Measurements from ENCODE around the gene ZNF483.

DNA sequence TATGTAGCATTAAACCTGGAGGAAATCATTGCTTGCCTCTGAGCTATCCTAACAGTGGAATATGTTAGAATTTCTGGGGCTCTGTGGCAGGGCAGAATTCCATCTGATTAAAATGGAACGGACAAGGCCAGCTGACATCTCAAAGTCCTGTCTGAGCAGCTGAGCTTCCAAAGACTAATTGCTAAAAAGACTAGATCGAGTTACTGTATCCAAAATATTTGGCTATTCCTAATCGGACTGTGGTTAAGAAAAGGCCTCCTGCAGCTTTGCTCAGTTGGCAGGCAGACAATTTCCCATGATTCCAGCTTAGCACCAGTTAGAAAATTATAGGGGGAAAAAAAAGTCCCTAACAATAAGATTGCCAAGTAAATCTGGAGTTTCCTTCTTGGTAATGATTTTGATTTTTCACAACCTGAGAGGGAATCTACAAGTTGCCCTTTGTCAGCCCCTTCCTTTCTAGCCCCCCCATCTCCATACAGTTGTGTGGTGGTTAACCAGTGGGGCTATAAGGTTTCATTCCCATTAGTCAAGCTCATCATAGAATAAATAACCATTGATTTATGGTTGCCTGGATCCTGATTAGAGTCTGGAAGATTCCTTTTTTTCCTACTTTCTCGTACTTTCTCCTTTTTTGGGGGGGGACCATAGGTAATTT is 48.1 kb downstream of the ZNF483 start:
- TF ChIP-seq, protein P1, sequence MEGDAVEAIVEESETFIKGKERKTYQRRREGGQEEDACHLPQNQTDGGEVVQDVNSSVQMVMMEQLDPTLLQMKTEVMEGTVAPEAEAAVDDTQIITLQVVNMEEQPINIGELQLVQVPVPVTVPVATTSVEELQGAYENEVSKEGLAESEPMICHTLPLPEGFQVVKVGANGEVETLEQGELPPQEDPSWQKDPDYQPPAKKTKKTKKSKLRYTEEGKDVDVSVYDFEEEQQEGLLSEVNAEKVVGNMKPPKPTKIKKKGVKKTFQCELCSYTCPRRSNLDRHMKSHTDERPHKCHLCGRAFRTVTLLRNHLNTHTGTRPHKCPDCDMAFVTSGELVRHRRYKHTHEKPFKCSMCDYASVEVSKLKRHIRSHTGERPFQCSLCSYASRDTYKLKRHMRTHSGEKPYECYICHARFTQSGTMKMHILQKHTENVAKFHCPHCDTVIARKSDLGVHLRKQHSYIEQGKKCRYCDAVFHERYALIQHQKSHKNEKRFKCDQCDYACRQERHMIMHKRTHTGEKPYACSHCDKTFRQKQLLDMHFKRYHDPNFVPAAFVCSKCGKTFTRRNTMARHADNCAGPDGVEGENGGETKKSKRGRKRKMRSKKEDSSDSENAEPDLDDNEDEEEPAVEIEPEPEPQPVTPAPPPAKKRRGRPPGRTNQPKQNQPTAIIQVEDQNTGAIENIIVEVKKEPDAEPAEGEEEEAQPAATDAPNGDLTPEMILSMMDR (IDR thresholded peaks at IDR 0.05), result no peak
- TF ChIP-seq POLR2A (IDR thresholded peaks at IDR 0.05), result no peak

All from testis (tissue), 2 donors.